HG03571 (cell line): ENCODE data around the gene VIPR2.

ENCODE experiments used
- ATAC-seq: cut with Tn5 transposase; IDR thresholded peaks from one replicate; pipeline ENCODE4 v1.9.1; 2021; ENCODE audit not compliant: unreplicated experiment

VIPR2 gene

DNA sequence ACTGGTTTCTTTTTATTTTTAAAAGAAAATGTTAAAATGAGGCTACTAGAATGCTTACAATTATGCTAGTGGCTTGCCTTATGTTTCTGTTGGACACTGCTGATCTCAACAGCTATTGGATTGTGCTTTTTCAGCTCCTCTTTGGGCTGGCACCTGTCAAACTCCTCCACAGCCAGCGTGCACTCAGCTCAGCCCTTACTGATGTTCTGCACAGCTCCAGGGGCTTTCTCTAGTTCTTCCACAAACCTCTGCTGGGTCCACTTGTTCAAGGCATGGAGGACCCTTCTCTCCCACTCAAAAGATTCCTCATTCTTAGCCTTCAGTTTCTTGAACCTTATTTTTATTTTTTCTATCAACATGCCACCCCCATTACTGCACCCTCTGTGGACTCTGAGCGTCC is 96.0 kb downstream of the VIPR2 start:
- no peak for ATAC-seq

DNA sequence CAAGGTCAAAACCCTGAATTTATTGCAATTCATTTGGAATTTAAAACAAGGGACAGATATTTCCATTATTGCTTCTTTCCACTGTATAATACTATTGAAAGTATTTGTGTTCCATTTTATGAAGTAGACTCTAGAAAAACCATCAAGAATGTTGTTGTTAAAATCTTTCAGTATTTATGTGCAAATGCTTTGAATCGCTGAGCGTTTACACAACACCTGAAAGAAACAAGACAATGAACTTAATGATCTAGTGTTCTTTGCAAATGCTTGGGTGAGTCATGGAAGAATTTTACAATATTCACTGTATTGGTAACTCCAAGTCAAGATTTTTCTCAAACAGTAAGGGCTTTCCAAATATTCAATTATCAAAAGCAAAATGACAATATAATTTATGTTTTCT is 97.1 kb downstream of the VIPR2 start:
- ATAC-seq, result no peak

DNA sequence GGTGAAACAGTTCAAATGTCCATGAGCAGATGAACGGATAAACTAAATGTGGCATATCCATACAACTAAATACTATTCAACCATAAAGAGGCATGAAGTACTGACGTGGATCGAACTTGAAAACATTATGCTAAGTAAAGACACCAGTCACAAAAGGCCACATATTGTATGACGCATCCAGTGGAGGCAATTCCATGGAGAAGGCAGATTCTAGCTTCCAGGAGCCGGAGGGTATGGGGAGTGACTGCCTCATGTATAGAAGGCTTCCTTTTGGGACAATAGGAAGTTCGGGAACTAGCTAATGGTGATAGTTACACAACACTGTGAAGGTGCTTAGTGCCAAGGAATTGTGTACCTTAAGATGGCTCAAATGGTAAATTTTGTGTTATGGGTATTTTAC is 98.4 kb downstream of the VIPR2 start:
- no peak for ATAC-seq

DNA sequence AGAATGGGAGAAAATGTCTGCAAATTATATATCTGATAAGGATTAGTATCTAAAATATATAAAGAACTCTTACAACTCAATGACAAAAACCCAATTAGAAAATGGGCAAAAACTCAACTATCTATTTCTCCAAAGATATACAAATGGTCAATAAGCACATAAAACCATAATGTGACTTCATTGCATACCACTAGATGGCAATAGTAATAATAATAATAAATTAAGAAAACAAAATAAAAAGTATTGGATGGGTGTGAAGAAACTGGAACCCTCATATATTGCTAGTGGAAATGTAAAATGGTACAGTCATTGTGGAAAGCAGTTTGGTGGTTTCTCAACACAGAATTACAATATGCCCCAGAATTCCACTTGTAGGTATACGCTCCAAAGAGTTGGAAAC is 98.8 kb downstream of the VIPR2 start:
- no peak for ATAC-seq

DNA sequence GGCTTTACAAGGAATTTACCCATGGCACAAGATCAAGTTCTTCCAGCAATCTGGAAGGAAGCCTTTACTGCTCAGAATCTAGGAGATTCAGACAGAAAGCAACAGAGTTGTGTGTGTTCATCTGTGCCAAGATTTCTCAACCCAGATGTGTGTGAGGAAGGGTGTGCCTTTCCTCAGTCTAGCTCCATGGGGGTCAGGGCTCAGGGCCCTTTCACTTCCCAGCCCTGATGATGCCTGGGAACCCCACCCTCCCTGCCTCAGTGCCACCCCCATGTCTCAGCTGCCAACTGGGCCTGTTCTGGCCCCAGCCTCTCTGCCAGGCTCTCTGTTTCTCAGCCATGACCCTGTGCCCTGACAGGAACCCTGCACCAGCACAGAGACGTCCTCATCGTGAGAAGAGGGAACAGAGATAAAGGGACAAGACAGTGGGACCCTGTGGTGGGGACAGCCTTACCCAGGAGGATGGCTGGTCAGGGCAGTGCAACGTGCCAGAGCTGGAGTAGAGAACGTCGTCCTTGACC is 102.0 kb downstream of the VIPR2 start:
- ATAC-seq, result no peak

DNA sequence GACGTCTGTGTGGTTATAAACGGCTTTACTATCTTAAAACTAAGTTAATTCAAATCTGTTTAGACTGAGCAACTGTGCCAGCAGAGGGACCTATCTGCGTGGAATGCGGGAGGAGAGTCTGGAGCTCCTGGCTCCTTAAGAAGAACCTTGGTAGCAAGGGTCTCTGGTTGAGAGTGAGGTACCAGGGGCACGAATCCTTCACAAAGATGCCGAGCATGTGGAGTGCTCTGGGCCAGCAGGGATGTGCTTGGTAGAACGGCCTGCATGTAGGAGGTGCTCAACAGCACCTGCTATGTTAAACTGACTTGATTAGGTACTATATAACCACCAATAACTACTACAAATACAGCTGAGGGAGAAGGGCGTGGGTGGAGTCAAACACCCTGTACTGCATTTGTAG is 102.6 kb downstream of the VIPR2 start:
- ATAC-seq, result no peak

DNA sequence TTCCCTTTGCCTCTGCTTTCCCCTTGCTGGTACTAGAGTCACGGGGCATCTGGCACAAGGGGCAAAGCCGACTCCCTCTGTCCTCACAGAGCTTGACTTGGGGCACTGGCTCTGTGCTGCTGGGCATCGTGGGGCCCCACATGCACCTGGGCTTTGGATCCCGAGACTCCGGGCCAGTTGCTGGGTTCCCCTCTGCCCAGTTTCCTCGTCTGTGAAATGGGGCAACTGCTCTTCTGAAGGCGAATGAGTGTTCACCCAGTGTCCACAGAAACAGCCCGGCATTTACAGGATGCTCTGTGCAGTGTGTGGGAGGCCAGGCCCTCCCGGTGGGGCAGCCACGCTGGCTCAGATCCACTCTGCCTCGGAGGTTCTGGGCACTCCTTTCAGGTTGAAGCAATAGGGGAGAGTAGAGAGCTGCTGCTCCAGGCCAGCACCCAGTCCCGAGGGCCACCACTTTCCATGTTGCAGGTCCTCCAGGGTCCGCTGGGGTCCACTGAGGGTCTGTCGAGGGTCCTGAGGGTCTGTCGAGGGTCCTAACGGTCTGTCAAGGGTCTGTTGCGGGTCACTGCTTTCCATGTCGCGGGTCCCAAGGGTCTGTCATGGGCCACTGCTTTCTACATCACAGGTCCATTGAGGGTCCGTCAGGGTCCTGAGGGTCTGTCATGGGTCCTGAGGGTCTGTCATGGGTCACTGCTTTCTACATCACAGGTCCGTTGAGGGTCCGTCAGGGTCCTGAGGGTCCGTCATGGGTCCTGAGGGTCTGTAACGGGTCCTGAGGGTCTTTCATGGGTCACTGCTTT is 103.6 kb downstream of the VIPR2 start:
- ATAC-seq, result no peak

DNA sequence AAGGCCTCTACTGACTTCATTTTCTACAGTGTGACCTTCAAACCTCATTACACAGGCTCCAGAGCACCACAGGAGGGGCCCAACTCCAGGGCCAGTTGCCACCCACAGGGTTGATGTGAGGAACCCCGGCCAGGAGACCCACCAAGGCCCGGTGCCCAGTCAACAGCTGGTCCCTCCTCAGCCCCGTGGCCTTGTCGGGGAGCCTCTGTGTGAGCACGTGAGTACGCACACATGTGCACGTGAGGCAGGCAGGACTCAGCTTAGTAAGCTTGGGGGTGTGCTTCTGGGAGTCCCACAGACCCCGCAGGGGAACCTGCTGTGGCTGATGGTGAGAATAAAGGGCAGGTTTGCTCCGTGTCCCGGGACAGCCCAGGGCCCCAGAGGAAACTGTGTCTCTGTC is 104.5 kb downstream of the VIPR2 start:
- no peak for ATAC-seq

DNA sequence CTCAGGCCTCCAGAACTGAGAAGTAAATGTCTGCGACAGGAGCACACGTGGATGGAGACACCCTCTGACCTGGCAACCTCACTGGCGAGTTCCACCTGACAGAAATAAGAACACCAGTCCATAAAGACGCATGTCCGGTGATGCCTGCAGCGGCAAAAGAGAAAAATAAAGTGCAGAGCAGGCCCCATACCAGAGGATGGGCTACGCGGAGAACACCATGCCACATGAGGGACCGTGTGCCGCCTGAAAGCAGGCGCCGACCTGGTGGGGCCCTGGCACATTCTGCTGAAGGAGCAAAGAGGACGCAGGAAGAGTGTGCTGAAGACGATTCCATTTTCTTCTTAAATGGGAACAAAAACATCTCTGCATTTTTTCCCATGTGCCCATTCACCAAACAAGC is 105.0 kb downstream of the VIPR2 start:
- ATAC-seq, result no peak

DNA sequence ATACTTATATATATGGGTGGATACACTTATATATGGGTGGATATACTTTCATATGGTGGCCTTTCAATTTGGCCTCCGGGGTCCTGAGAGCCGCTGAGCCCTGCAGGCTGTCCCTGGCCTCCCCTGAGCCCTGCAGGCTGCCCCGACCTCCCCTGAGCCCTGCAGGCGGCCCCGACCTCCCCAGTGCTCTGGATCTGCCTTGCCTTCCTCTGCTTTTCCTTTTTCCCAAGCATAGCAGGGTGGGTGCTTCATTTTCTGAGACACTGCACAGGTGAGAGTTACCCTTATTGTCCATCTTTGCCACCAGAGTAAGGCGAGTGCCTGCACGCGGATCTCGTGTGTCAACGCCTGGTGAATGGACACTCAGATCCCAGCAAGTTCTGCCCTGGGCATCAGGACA is 106.6 kb downstream of the VIPR2 start:
- ATAC-seq, result no peak

DNA sequence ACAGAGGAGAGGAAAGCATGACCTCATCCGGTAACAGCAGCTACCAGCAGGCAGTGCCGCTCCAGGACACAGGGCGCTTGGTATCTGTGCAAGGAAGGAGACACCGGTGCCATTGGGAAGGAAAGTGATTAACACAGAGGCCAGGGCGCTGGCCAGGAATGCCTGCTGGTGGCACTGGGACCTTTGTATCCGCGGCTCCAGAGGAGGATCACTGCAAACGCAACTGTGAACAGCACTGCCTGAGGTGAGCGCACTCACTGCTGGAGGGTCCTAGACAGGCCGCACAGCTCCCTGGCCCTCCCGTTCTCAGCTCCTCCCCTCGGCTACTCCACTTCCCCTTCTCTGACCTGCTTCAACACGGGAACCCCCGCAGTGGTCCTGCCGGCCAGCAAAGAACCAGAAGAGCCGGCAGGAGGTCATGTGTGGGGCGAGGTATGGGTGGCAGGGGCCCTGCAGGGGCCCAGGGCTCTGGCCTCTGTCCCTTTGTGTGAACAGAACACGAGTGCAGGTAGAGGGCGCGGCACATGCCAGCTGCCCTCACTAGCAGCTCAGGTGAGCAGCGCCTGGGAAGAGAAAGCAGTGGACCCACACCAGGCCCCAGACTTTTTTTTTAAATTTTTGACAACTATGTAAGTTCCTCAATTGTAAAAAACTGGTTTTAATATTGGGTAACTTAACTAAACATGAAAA is 107.6 kb downstream of the VIPR2 start:
- ATAC-seq, result no peak

DNA sequence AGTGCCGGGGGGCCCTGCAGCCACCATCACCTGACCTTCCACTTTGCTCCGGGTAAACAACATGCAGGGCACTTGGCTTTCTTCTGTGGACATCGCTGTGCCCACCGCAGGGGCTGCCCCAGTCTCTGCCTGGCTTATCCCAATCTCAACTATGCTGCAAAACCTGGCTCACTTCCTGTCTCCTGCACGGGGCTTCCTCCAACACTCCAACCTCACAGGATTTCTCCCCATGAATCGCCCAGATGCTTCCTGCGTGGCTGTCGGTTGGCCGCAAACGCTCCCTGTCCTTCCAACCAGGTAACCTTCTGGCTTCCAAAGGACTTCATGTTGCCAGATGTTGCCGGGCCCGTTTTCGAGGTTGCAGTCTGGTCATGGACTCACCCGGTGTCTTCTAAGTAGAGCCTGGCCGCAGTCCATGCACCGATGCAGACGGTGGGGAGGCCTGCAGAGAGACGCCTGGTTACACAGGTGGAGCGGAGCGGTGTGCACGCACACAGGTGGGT is 109.0 kb downstream of the VIPR2 start:
- ATAC-seq, result no peak

DNA sequence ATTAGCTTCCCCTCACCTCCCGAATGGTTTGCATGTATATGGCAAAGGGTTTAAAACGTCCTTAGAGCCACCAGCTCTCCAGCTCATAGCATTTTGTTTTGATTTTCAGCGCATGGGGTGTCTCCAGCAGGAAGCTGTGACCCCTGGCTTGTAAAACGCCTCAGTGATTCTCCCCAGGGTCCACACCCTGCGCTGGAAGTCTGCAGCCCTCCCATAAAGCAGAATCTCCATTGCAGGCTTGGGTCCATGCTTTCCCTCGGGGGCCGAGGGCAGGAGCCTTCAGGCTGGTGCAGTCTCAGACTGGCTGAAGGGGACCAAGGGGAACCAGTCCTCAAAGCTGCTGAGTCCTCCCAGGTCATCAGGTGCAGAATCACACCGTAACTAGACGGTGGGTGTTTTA is 109.7 kb downstream of the VIPR2 start:
- ATAC-seq, result no peak

DNA sequence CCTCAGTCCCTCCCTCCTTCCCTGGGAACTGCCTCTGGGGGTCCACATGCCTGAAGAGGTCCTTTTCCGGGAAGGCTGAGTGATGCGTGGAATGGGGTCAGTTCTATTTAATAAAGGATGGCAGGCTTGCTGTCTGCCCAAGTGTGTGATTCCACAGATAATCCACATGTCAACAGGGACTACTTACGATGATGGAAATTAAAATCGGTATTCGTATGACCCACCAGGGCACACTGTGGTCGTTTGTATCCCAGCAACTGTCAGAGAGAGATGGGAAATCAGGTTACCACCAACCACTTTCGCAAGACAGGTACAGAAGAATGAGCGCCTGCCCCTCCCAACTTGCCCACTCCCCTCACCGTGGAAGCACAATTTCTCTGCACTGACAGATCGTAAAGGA is 110.3 kb downstream of the VIPR2 start:
- no peak for ATAC-seq

DNA sequence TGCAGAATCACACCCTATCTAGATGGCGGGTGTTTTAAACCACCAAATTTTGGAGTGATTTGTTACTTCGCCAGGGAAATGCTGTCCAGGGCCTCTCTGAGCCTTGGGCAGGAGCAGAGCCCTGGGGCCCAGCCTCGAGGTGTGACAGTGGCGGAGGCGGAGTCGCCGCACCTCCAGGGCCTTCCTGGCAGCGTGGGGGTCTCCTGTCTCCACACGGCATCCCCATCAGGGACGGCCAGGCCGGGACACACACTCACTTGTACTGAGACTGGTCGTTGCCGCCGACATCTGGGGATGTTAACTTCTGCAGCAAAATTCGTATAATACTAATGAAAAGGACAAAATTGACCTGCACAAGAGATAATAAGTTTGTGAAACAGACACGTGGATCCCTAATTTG is 110.7 kb downstream of the VIPR2 start:
- no peak for ATAC-seq

DNA sequence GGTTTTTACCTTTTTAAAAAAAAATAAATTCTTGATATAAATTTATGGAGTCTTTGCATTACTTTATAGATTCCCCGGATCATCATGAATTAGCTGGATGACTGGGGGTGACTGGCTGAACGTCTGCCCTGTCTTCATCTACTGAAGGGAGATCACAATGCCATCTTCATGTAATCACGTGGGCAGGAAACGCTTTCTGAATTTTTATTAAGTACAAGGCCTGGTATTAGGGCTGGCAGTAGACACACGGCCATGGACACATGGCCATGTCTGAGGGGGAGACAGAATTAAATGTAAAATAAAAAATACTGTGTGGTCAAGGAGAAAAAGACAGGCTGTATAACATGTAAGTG is 111.2 kb downstream of the VIPR2 start:
- ATAC-seq, result no peak

DNA sequence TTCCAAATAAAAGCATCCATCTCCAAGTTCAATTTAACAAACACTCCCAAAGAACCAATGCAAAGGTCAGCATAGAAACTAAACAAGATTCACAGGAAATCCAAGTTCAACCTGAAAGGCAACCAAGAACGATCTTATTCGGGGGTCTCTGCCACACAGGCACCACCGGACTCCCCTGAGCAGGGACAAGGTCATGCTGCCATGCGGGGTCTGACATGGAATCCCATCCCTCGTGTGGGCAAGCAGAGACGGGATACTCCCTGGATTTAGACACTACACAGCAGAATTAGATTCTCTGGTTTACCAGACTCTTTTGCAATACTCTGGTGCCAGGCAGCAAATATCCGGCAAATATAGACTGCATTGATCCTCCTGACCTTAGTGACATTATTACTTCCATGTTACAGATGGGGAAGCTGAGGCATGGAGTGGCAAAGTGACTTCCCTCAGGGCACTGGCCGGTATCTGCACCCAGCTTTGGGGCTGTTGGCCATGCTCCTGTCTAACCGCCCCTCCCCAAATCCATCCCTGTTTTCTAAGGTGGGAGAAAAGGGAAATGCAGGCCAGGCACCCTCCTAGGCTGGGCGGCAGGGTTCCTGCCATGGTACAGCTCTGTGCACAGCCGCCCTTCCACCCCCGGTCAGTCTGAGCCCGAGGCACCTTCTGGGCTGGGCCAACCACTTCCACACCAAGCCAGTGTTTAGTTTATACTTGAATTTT is 111.8 kb downstream of the VIPR2 start:
- no peak for ATAC-seq

DNA sequence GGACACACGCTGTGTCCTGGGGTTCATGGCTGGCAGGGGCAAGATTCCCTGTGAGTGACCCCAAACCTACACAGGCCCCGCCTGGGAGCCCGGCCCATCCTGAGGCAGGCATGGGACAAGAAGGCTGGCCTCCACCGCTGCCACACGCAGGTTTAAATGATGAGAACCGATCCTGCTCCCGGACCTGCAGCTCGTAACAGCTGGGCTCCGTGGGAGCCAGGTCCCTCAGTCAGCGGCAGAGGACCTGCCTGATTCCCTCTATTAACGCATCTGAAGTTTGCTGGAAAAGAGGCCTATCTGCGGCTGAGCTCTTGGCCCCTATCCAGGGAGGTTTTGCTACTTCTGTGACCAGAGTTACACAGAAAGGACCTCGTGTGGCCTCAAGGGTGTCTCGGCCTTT is 112.3 kb downstream of the VIPR2 start:
- ATAC-seq, result no peak

DNA sequence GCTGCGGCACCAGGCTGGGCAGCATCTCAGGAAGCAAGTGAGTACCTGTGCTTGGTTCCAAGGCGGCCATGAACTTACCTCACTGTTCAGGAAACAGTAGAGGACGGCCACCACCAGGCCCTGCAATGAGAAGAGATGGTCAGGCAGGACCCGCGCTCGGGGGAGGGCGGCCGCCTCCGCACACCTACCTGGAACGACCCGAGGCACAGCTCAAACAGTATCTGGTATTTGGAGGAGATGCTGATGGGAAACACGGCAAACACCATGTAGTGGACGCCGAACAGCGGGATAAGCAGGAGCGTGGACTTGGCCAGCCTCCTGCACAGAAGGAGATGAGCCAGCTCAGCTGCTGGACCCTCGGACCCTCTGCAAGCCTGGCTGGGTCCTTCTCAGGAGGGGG is 112.9 kb downstream of the VIPR2 start:
- ATAC-seq, result no peak

DNA sequence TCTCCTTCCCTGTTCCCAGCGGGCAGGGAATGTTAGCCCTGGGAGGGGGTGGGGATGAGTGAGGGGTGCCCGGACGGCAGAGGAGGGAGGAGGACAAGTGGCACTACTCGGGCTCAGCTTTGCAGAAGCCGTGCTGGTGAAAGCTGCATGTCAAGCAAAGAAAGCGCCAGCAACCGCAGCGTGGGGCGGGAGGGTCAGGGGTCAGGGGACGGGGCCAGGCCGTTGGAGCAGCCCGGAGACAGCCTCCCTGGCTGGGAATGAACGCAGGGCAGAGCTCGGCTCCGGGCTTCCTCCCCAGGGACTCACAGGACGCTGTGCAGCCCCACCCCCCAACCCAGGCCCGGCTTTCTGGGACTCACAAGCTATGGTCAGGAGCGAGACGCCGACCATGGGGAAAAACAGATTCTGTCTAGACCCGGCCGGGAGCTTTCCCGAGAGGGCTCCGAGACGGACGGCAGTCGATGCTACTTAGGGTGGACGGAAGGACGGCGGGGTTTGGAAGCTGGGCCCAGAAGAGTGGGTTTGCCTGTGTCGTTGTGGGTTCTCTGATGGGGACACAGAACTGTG is 113.4 kb downstream of the VIPR2 start:
- no peak for ATAC-seq

DNA sequence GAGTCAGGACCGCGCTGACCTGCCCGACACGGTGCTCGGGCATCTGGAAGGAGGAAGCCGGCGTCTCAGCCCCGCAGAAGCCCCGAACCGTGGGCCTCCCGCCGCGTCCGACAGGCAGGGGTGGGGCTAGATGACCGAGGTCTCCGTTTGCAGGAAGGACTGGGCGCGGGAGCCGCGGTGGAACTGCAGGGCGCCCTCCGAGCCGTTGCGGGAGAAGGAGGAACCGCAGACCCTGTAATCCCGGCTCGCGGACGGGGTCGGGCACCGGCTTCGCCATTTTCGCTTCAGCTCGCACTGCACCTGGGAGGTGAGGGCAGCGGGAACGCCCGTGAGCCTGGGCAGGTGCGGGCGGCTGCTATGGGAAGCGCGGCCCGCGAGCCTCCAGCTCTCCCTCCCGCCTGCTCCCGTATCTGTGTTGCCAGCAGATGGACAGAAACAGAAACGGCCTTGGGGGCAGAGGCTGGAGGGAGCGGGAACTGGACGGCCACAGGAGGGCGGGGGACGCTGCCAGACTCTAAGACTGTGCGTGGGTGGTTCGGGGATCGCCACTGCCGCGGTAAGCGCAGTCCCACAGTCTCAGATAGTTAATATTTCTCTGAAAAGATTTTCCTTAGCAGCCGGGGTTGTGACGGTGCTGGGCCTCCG is 114.1 kb downstream of the VIPR2 start:
- ATAC-seq, result no peak
